Transverse colon (tissue), 4 donors: ENCODE measurements around the gene RPTOR. TPM values are rescaled to one million over a fixed set of nuclear protein-coding genes. Genes with fewer than 3 reads are reported as not detected.

Experiments used
- DNase-seq: peaks from one replicate; pipeline ENCODE4 v3.0.0-alpha.2; 2019
- H3K27ac ChIP-seq, 4 donors: fragments of 200-600 bp; sonication (generic); 2 replicates each; pipeline ENCODE4 v1.5.1; 2016 to 2018; ENCODE audit warnings: inconsistent platforms in 4 of 4
- H3K27me3 ChIP-seq: fragments of 200-600 bp; sonication (generic); 2 replicates; pipeline ENCODE4 v1.5.1; 2017; ENCODE audit warnings: inconsistent platforms
- H3K36me3 ChIP-seq, 4 donors: fragments of 200-600 bp; sonication (generic); 2 replicates each; pipeline ENCODE4 v1.5.1; 2017 to 2019; ENCODE audit warnings: inconsistent platforms in 4 of 4
- H3K4me1 ChIP-seq, 4 donors: fragments of 200-600 bp; sonication (generic); 2 replicates each; pipeline ENCODE4 v1.5.1; 2017 to 2020; ENCODE audit warnings: inconsistent platforms in 4 of 4
- H3K4me3 ChIP-seq, 4 donors: fragments of 200-600 bp; sonication (generic); 1 replicate in 1 of 4; 2 replicates in 3 of 4; pipeline versions ENCODE4 v1.5.1 to v1.6.1; 2017 to 2019; ENCODE audit warnings: inconsistent platforms in 4 of 4
- H3K9me3 ChIP-seq, 2 donors: fragments of 200-600 bp; sonication (generic); 2 replicates each; pipeline ENCODE4 v1.5.1; 2017 to 2019; ENCODE audit warnings: inconsistent platforms in 2 of 2
- CTCF ChIP-seq, 5 experiments: fragments of 200-600 bp in 3 of 5; fragments of 450-650 bp in 2 of 5; sonication (generic) in 3 of 5; IDR thresholded peaks; 1 replicate in 2 of 5; 2 replicates in 3 of 5; pipeline ENCODE4 v1.5.1; 2016 to 2017; ENCODE audit warnings: antibody characterized with exemption in 5 of 5, inconsistent platforms in 3 of 5, mild to moderate bottlenecking in 2 of 5, moderate library complexity in 1 of 5
- EP300 ChIP-seq: sonication (generic); formaldehyde crosslinking; IDR thresholded peaks from one replicate; pipeline ENCODE4 v1.6.1; 2017; ENCODE audit warnings: antibody characterized with exemption, low read depth
- POLR2A ChIP-seq: fragments of 450-650 bp; IDR thresholded peaks from one replicate; pipeline ENCODE4 v1.6.1; 2016; ENCODE audit warnings: antibody characterized with exemption, mild to moderate bottlenecking, moderate library complexity
- POLR2AphosphoS5 ChIP-seq, 3 donors: sonication (generic); formaldehyde crosslinking; IDR thresholded peaks; one replicate each; pipeline ENCODE4 v1.6.1; 2016; ENCODE audit warnings: antibody characterized with exemption in 3 of 3
- WGBS, 2 donors: methylation state at CpG; one replicate each; pipeline ENCODE4 v1.1.5; 2018; ENCODE audit warnings: low coverage in 1 of 2; 5-methylcytosine and 5-hydroxymethylcytosine counted together
- in situ Hi-C, 4 donors: fragments of 200-750 bp; cut with MboI; loops; one replicate each; pipeline versions ENCODE4 v1.15.0 to v1.15.1; 2017; ENCODE audit warnings: low sequenced_read_pairs in 3 of 4, low pct_ligation_motif_present in 1 of 4, low pct_unique_long_range_greater_than_20kb in 1 of 4
- intact Hi-C: fragments of 100-400 bp; cut with DNase I; formaldehyde crosslinking; loops from one replicate; pipeline ENCODE4 v1.15.1; 2023; ENCODE audit warnings: low total_unique reads
- total RNA-seq, 4 donors: library from RNA; depleted of rRNA; stranded (reverse); fragments of >200 nt; gene quantifications; one replicate each; pipeline ENCODE4 v1.1.0, GENCODE V29; 2016

RPTOR gene
- total RNA-seq, 4 donors from 2014 or later = 28.9 to 79.3 (median 48.0) TPM

- Histone ChIP-seq H3K4me1 (peaks cover 15 to 20% (median 17%) of the 10 kb centered on the region in 4 donors), H3K27ac (peak overlapping the region; percentile 85 to 88 (median 86)), H3K9me3 (no peaks in the 10 kb centered on the region), H3K36me3 (no peaks in the 10 kb centered on the region), H3K4me3 (peak overlapping the region; percentile 9 to 56 (median 33)), H3K27me3 (no peaks in the 10 kb centered on the region)
- peak; percentile 85 for DNase-seq
- WGBS, 2 donors = 6% methylated on average over 24 of the region's 25 CpGs; no CpG with 5 or more reads in 1 of the 2 donors
- in situ Hi-C loops = no loop called here
- TF ChIP-seq CTCF (IDR thresholded peaks at IDR 0.05) = no peak
- TF ChIP-seq POLR2AphosphoS5 (IDR thresholded peaks at IDR 0.05) = peak; percentile 84 to 85 (median 85)
- peak; percentile 55 for TF ChIP-seq POLR2A
- intact Hi-C loops = no loop called here
Measured at GRCh38 chr17:80832888-80833583, 288.4 kb downstream of the RPTOR start.

GRCh38 chr17:80833952-80834892 is 289.6 kb downstream of the RPTOR start:
- Histone ChIP-seq H3K9me3 (no peaks in the 10 kb centered on the region), H3K4me1 (peaks cover 15 to 20% (median 17%) of the 10 kb centered on the region in 4 donors), H3K27ac (peak overlapping the region; percentile 85 to 88 (median 86)), H3K36me3 (no peaks in the 10 kb centered on the region), H3K27me3 (no peaks in the 10 kb centered on the region), H3K4me3 (no peak overlapping the region)
- intact Hi-C loops (no loop called here), in situ Hi-C loops (no loop called here)
- 84 to 85% methylated on average over 19 to 42 of the region's 42 CpGs for WGBS, 2 donors
- DNase-seq = no peak
- no peak for TF ChIP-seq EP300
- TF ChIP-seq POLR2AphosphoS5 (IDR thresholded peaks at IDR 0.05) = no peak
- TF ChIP-seq POLR2A = no peak
- TF ChIP-seq CTCF (IDR thresholded peaks at IDR 0.05) = no peak

GRCh38 chr17:80834893-80835275 is 290.2 kb downstream of the RPTOR start:
- Histone ChIP-seq H3K27ac (peak overlapping the region in 2 of 4 donors; percentile 85 to 88), H3K4me3 (no peak overlapping the region), H3K27me3 (no peaks in the 10 kb centered on the region), H3K36me3 (no peaks in the 10 kb centered on the region), H3K4me1 (peaks cover 15 to 20% (median 17%) of the 10 kb centered on the region in 4 donors), H3K9me3 (no peaks in the 10 kb centered on the region)
- TF ChIP-seq POLR2AphosphoS5 (IDR thresholded peaks at IDR 0.05) = no peak
- TF ChIP-seq CTCF (IDR thresholded peaks at IDR 0.05) = no peak
- no peak for TF ChIP-seq POLR2A
- no peak for TF ChIP-seq EP300
- WGBS, 2 donors = 58 to 76% methylated on average over 2 of the region's 2 CpGs
- intact Hi-C loops (no loop called here), in situ Hi-C loops (no loop called here)
- no peak for DNase-seq
